HG03103 (cell line): ENCODE measurements around the gene HPCAL1.

Experiments
- ATAC-seq: cut with Tn5 transposase; IDR thresholded peaks from one replicate; pipeline ENCODE4 v1.9.1; 2021; ENCODE audit warnings: low read depth; ENCODE audit not compliant: unreplicated experiment

The HPCAL1 gene

GRCh38 chr2:10332402-10333246 lies 29.9 kb downstream of the HPCAL1 start:
- no peak for ATAC-seq

DNA sequence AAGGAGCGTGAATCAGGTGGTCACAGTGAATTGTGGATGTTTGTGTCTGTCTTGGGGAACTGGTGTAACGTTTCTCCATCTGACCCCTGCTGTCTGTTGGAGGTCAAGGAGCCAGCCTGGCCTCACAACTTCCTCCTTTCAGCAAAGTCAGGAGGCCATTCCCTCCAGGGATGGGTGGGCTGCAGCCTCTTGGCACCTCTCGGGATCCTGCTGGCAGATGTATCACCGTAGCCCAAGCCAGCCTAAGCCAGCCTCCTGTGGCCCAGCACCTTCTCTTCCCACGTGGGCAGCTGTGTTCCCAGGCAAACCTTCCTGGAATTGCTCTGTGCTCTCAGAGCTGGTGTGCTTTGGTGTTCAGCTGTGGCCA lies 30.5 kb downstream of the HPCAL1 start:
- ATAC-seq: no peak

- no peak for ATAC-seq
Measured at GRCh38 chr2:10333966-10334365, 31.3 kb downstream of the HPCAL1 start.

GRCh38 chr2:10335046-10335840 lies 32.5 kb downstream of the HPCAL1 start:
- no peak for ATAC-seq

DNA sequence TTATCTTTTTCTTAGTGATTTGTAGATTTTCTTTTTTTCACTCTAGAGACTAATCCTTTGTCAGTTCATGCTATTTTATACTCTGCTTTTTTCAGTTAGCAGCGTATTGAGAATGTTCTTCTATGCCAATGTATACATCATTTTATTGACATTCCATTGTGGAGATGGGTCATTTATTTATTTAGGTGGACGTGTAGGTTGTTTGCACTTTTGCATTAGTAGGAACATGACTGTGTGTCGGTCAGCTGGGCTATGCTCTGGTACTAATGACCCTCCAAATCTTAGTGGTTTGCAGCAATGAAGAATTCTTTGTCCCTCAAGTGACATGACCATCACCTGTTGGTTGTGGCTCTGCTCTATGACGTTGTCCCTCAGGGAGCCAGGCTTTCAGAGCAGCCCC lies 33.6 kb downstream of the HPCAL1 start:
- no peak for ATAC-seq

GRCh38 chr2:10337449-10338269 lies 35.0 kb downstream of the HPCAL1 start:
- ATAC-seq: no peak

GRCh38 chr2:10338270-10339188 lies 35.8 kb downstream of the HPCAL1 start:
- no peak for ATAC-seq

DNA sequence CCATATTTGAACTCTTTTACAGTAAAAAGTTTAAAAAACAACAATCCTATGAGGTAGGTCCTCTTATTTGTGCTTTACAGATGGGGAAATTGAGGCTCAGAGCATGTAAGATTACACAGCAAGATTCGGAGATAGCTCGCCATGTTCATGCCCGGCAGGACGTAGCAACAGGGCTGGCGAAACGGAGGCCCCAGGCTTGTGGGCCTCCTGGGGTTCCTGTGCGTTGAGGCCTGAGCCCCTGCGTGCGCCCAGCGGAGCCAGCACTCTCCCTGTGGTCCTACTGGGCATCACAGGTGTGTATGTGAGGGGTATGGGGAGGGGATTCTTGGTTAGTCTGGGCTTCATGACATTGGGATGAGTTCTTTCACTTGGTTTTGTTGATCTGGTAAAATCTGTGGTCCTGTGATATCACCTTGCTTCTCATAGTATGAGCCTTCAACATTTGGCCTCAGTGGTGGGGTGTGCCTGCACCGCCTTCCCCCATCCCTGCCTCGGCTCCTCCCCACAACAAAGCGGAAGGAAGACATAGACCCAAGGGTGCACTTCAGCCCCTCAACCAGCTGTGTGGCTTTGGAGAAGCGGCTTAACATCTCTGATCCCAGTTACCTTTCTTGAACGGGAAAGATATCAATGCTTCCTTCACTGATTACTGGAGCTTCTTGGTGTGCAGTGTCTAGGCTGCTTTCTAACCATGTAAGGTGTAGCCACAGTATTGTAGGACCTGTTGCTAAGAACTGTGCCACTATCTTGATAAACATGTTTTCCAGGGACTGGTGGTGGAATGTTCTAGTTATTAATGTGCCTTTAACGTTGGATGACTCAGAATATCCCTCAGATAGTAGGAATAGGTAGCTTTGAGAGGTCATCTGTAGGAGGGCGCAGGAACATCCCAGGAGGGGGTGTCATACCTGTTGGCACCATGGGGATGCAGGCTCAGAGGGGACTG lies 37.2 kb downstream of the HPCAL1 start:
- no peak for ATAC-seq

GRCh38 chr2:10340593-10340975 lies 37.9 kb downstream of the HPCAL1 start:
- ATAC-seq: no peak

- ATAC-seq: no peak
Measured at GRCh38 chr2:10341193-10341592, 38.5 kb downstream of the HPCAL1 start.

GRCh38 chr2:10342245-10342951 lies 39.7 kb downstream of the HPCAL1 start:
- ATAC-seq: no peak

- ATAC-seq: no peak
Measured at GRCh38 chr2:10343191-10343590, 40.5 kb downstream of the HPCAL1 start.

- no peak for ATAC-seq
Measured at GRCh38 chr2:10343658-10344057, 41.0 kb downstream of the HPCAL1 start.

GRCh38 chr2:10344105-10345066 lies 41.7 kb downstream of the HPCAL1 start:
- ATAC-seq: no peak

DNA sequence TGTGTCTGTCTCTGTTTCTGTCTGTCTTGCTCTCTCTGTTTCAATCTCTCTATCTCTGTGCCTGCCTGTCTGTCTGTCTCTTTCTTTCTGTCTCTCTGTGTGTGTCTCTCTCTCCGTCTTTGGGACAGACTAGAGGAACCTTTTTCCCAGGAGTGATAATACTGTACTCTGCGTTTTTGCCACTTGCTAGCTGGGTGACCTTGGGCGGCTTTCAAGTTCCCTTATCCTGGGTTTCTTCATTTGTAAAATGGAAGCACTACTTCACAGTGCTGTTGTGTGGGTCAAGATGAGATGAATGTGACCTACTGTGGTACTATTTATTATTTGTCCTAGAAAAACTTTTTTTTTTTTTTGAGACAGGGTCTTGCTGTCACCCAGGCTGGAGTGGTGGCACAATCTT lies 42.4 kb downstream of the HPCAL1 start:
- ATAC-seq: no peak

DNA sequence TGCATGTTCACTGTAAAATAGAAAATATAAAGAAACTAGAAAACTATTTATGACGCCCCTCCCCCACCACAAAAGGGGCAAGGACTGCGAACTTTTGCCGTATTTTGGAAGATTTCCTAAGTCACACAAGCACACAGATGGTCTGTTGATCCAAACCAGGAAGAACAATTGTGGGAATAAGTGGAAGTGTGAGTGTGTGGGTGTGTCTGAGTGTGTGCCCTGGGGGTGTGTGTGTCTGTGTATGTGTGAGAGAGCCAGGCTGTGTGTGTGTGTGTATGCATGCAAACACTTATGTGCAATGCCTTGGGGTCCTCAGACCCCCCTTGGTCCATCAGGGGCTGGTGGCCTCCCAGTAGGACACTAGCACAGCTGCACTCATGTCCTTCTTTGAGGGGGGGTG lies 43.1 kb downstream of the HPCAL1 start:
- no peak for ATAC-seq

DNA sequence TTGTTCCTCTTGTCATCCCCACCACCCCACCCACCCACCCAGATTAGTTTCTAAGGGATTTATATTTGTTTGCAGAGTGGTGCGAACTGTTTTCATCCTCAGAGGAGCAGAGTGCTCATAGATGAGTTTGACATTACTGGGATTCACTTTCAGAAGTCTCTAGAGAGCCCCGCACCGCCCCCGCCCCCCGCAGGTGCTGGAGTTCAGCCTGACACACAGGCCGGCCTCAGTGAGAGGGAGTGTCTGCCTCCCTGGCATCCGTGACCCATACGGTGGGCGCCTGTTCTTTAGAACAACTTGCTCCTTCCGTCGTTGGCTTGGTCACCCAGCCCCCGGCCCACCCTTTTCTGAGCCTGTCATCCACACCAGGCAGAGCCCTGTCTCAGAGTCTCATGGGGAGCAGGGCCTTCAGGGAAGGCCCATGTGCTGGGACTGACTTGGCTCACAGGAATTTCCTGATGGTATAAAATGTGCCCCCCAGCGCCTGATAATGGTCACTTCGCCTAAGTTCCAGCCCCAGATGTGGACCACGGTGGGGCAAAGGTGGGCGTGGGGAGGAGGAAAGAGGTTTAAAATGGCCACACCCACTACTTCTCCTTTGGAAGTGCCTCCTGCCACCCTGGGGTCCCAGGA lies 44.3 kb downstream of the HPCAL1 start:
- no peak for ATAC-seq
